GM18520 (cell line): Measurements from ENCODE around the gene MZT2B.
"Not testable (repeated sequence)": the region's sequence is repeated elsewhere in the genome, so short reads cannot be mapped to it uniquely, and the experiment has no call there.

Source experiments
- ATAC-seq: cut with Tn5 transposase; IDR thresholded peaks from one replicate; pipeline ENCODE4 v1.9.1; 2021; ENCODE audit not compliant: unreplicated experiment

MZT2B gene

DNA sequence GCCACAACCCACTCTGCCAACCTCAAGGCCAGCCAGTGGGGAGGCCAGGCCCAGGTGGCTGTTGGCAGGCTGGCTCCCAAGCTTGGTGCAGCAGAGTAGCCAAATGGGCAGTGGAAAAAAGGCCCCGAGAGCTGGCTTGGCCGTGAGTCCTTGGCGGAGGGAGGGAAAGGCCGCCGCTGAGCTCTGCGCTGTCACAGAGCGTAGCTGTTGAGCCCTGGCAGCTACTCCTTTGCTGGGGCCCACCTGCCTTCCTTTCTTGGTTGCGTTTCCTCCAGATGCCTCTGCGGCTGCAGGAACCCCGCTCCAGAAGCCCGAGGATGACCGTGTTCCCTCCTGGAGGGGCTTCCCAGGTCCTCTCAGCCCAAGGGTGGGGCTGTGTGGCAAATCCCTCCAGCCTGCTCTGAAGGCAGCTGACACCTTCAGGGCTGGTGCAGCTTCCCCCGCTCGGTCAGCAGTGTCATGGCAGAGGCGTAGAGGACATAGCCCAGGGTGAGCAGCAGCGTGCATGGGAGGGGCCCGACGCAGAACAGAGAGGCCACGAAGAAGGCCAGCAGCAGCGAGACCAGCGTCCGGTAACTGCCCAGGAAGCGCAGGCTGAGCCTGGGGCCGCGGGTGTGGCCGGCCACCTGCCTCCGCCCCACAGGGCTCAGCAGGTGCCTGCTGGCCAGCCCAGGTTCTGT is 29.8 kb upstream of the MZT2B start:
- ATAC-seq: not testable (repeated sequence)

DNA sequence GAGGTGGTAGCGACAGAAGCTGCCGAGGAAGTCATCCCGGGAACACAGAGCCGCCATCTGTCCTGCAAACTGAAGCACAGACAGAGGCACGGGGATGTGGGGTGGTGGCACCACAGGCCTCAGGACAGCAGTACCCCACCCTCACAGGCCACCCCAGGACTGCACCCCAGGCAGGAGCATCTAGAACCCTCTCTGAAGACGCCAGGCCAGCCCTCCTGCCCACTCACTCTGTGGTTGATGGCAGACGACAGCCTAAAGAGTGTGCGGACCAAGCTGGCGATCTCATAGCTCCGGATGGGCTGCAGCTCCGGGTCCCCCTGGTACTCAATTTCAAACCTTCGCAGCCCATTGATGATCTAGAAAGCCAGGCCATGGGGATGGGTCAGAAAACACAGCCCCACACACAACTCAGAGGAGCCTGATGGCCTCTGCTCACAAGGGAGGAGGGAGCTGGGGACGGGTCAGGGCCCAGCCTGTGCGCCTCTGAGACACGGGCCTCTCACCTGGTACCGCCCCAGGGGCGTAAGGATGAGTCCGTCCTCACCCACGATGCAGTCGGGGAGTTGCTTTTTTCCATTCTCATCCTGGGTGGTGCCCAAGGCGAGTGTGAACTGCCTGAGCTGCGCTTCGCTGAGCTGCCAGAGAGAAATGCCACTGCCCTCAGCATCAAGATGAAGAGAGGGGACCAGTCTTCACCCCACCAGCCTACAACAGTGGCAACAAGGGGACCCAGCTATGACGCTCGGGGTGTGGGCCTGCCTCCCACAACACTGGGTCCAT is 29.1 kb upstream of the MZT2B start:
- no peak for ATAC-seq

DNA sequence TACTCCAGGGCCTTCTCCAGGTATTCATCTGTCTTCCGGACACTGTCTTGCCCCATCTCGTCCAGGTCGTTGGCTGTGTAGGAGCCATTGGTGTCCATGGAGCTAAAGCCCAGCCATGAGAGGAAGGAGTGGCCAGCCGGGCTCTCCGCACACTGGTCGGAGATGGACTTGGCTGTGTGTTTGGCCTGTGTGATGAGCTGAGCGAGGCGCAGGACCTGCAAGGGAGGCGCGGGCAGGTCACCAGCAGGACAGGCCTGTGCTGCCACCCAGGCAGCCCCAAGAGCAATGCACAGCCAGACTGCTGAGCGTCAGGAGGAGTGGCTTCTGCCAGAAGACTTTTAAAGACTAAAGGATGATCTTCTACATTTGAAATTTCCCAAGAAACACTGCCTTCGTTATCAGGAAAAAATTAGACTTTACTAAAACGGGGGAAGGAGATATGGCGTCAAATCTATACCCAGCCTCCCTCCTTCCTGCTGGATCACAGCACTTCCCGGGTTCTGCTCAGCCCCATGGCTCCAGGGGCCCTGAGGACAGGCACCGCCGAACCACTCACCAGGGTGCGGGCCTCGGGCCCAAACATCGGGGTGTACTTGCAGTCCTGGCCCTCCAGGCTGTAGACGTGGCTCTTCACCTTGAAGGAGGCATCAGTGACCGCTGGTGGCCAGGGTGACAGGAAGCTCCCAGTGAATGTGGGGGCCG is 28.2 kb upstream of the MZT2B start:
- not testable (repeated sequence) for ATAC-seq

DNA sequence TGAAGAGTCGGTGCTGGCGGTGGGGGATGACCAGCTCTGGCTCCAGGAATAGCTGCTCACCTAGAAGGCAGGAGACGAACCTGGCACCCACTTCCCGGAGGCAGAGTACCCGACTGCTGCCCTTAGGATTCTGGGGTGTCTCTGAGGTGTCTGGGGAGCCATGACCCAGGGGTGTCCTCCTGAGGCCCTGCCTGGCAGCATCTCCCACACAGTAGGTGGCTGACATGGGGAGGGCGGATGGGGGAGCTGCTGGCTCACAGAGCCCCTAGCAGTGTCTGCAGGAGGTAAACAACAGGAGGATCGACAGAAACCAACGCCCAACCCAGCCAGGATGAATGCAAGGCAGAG is 27.7 kb upstream of the MZT2B start:
- ATAC-seq: not testable (repeated sequence)

DNA sequence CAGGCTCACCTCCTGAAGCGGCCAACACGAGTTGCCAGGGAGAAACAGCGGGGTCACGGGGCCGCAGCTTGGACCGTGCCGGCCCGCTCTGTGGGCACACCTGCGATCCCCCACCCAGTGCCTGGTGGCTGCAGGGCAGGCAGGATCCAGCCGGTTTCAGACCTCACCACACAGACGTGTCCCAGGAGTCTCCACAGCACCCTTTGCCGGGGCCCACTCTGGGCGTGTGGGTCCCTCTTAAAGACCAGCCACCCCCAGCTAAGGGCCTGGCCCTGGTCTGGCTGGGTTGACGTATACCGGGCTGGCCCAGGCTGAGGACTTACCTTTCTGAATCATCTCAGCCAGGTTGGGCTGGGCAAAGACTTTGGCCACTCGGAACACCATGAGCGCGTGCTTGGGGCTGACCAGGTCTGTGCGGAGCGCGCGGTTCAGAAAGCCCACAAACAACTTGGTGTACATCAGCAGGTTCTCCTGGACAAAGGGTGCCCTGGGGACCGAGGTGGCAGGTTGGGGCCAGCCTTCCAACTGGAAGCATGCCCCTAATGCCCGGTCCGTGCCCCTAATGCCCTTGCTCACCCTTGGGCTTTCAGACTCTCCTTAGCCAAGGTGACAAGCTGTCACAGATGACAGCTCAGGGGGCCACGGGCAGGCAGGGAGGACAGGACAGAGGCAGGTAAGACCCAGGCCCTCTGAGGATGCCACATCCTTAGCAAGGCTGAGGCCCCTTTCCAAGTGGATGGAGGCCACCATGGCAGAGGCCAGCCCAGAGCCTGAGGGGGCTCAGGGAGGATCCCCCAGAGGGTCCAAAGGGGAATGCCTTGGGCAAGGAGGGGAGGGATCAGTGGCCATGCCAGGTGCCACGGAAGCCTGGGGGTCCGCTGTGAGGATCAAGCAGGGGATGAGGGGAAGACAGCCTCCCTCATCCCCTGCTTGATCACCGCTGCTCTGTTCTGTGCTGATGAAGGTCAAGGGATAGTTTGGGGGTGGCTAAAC is 27.0 kb upstream of the MZT2B start:
- ATAC-seq: no peak

DNA sequence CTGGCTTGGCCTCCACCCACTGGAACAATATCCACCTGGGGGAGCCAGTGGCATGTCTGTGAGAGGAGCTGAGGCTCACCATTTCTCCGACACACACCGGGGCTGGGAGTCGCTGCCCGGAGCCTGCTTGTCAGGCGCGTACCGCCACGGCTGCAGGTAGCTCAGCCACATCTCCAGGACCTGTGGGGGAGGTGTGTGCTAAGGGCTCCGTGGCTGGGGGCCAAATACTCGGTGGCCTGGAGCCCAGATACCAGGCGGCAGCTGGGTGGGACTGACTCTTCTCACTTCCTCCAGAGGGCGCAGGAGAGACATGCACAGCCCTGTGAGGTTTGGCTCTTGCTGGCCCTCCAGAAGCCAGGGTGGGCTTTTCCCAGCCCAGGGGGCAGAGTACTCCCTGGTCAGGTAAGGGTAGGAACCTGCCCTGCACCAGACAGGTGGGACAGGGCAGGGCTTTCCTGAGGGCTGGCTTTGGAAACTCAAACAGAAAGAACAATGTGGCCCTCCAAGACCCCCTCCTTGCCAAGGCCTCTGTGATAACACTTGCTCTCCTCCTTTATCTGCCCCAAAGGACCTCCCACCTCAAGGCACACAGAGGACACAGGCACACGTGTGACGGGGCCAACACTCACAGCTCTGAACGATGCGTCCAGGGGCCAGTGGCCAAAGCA is 26.0 kb upstream of the MZT2B start:
- not testable (repeated sequence) for ATAC-seq

DNA sequence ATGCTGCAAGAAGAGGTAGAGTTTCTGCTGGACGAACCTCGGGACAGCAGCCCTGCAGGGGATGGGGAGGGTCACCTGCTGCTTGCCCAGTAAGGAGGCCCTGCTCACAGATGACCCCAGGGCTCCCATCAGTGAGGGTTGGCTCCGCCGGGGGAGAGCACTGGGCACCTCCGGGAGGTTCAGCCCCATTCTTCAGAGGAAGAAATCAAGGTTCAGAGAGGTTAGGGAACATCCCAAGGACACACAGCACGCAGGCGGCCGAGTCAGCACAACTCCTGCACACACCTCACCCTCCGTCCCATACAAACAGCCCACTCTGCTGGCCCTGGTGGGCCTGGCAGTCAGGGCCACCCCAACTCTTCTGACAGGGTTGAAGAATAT is 25.4 kb upstream of the MZT2B start:
- ATAC-seq: no peak

DNA sequence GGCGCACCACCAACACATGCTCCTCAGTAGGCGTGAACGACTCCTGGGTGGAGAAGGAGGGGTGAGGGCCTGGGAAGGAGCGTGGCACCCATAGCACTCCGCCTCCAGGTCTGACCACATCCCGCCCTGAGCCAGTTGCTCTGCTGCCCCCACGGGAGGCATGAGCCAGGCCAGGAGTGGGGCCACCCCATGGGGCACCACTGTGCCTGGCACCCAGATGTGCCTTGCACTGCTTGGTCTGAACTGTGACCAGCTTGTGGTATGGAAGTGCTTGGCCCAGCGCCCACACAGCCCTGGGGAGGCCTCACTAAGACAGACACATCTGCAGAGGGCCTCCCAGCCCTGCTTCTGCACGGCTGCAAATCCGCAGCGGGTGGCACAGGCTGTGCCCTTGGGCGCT is 24.7 kb upstream of the MZT2B start:
- ATAC-seq: peak; percentile 40

DNA sequence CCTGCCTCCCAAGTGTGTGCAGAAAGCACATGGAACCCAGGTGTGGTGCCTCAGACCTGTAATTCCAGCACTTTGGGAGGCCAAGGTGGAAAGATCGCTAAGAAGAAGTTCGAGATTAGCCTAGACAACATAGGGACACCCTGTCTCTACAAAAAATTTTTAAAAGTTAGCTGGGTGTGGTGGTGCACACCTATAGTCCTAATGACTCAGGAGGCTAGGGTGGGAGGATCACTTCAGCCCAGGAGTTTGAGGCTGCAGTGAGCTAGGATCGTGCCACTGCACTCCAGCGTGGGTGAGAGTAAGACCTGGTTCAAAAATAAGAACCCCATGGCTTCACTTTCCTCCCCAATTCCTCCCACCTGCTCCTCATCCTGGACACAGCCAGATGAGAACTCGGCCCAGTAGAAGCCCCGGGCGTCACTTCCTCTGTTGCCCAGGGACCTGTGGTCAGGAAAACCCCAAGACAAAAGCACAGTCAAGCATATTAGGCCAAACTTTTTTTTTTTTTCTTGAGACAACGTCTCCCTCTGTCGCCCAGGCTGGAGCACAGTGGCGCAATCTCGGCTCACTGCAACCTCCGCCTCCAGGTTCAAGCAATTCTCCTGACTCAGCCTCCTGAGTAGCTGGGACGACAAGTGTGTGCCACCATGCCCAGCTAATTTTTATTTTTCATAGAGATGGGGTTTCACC is 24.1 kb upstream of the MZT2B start:
- peak; percentile 69 for ATAC-seq

DNA sequence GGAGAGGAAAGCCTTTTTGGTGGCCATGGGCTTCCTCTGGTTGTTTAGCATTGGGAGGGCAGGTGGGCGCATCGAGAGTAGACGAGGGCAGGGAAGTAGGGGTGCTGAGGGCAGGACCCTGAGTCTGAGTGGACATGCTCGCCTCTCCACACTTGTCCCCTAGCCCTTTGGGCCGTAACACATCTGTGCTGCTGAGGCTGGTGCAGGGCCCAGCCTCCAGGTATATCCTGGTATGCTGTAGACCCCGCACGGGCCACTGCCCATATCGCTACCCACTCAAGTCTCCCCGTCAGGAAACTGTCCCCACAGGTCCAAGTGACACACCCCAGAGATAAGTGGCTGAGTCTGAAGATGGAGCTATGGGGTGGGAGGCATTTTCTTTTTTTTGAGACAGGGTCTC is 23.4 kb upstream of the MZT2B start:
- no peak for ATAC-seq

DNA sequence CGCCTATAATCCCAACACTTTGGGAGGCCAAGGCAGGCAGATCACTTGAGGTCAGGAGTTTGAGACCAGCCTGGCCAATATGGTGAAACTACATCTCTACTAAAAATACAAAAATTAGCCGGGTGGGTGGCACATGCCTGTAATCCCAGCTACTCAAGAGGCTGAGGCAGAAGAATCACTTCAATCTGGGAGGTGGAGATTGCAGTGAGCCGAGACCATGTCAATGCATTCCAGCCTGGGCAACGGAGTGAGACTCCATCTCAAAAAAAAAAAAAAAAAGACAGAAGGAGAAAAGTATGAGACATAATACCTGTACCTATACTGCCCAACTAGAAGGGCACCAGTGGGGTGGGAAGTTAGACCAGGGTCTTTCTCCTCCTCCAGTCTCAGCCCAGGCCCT is 22.7 kb upstream of the MZT2B start:
- not testable (repeated sequence) for ATAC-seq

DNA sequence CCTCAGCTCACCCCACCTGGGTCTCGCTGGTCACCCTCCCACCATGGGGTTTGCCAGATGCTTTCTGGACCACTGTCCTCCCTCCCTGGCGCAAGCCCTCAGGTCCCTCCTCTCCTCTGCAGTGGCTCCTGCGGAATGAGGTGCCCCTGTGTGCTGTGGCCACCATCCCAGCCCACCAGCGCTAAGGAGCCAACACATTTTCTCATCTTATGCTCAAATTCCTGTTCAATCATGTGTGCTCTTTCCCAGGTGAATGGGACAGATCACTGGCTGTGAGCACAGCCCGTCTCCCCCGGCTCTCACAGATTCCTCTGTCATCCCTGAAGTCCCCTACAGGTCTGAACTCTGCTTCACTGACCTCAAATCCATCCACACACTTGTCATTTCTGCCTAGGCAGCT is 21.9 kb upstream of the MZT2B start:
- no peak for ATAC-seq

DNA sequence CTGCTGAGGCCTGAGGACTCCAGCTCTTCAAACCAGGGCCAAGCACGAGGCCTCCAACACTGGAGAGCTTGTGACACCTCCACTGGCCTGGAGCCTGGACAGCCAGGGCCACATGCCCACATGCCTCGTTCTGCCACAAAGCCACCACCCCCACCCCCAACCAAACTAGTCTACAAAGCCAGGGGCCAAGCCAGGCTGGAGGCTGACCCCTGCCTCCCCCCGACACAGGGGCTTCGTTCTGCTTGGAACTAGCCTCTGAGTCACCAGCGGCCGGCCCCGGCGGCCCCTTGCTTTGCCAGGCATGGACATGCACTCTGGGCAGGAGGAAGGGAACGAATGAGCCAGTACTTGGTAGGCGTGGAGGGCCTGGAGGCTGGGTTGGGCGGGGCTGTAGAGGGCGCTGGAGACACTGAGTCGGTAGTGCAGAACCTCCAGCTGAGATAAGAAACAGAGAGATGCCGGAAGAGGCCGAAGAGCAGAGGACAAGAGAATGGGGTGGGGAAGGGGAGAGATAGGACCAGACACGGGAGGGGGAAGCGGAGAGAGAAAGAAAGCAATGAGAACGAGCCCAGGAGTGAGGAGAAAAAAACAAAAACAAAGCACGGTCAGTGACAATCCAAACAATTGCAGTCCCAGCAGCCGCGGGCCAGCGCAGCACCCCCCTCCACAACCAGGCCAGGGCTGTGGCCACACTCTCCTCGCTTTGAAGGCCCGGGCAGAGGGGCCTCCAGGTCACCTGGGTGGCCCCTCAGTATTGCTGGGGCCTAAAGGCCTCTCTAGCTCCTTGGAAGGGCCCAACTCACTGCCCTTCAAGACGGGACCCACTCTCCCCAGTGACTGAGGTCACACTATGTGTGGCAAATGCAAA is 21.0 kb upstream of the MZT2B start:
- not testable (repeated sequence) for ATAC-seq

DNA sequence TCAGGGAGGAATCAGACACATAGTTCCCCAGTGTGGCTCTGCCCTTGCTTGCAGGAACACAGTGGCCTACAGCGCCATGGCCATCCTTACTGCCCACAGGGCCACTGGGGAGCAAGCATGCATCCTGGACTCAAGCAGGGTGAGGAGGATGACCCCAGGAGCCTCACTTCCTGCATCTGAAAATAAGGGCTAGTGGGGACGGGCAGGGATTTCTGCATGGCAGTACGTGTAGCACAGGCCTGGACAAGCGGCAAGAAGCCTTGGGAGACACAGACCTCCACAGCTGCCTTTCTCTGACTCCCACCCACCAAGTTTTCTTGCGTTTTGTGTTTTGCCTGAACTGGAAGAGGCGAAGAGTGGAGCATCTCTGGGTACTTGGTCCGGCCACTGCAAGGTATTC is 19.6 kb upstream of the MZT2B start:
- not testable (repeated sequence) for ATAC-seq

DNA sequence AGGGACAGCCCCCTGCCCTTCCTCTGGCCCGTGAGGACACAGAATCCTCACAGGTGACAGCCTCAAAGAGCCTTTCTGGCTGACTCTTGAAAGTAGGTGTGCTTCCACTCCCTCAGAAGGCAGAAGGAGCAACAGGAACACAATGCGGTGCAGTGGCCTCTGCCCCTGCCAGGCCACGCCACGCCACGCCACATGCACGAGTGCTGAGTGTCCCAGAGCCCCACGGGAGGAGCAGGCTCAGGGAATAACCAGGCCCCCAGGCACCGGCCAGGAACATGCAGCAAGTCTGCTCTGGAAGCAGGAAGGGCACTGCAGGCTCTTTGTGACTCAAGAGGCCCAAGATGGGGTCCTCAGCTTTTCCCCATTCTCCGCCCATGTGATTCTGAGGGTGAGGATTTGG is 19.1 kb upstream of the MZT2B start:
- no peak for ATAC-seq

DNA sequence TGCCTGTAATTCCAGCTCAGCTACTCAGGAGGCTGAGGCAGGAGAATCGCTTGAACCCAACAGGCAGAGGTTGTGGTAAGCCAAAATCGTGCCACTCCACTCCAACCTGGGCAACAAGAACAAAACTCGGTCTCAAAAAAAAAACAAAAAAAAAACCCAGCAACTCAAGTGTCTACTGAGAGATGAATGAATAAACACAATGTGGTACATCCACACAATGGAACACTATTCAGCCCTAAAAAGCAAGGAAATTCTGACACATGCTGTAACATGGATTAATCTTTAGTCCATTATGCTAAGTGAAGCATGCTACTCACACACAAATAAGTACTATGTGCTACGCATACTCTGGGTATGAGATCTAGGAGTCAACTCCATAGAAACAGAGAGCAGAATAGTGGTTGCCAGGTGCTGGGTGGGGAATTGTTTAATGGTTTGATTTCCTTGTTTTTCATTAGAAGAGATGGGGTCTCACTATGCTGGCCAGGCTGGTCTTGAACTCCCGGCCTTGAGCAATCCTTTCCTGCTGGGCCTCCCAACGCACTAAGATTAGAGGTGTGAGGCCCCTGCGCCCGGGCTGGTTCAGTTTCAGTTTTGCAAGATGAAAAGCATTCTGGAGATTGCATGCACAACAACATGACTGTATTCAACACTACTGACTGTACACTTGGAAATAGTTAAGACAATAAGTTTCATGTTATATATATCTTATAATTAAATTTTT is 16.6 kb upstream of the MZT2B start:
- no peak for ATAC-seq

DNA sequence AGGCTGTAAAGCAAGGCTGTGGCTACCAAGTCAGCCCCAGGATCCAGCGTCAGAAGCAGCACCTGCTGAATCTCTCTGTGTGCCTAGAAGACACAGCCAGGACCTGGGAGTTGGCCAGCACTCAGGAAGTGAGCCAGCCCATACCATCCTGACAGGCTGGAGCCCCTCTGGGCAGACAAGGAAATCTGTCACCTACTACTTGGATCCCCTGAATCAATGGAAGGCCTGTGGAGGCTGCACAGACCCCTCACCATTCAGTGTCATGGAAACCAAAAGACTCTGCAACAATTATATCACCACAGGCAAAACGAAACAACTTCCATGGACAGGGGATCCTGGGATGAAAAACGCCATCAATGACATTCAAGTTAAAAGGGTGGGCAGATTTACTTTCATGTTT is 15.5 kb upstream of the MZT2B start:
- ATAC-seq: not testable (repeated sequence)

DNA sequence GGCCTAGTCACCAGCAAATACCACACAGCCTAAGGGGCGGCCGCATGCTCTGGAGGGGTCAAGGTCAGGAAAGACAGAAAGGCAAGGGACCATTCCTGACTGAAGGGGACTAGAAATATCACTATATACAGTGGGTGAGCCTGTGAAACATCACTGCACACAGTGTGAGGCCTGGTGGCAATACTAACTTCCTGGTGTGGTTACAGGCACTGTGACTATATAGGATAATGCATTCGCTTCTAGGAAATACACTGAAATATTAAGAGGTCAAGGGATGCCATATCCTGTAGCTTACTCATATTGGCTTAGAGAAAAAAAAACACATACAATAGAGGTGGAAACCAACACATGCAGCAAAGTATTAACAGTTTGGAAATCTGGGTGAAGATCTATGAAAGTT is 12.9 kb upstream of the MZT2B start:
- not testable (repeated sequence) for ATAC-seq
